HUES64 (cell line): ENCODE results near the gene TOX3.

Experiments used
- H3K27ac ChIP-seq: 2 replicates; pipeline ENCODE4 v1.7.0; 2013; ENCODE audit warnings: low read depth, low read length, inconsistent platforms
- H3K27me3 ChIP-seq: 2 replicates; pipeline ENCODE4 v1.6.1; 2013; ENCODE audit warnings: mild to moderate bottlenecking, low read length; ENCODE audit not compliant: insufficient read depth
- H3K36me3 ChIP-seq: 2 replicates; pipeline ENCODE4 v1.6.1; 2013; ENCODE audit warnings: mild to moderate bottlenecking, low read length; ENCODE audit not compliant: insufficient read depth
- H3K4me1 ChIP-seq: 2 replicates; pipeline ENCODE4 v1.6.1; 2013; ENCODE audit warnings: mild to moderate bottlenecking, low read length, moderate library complexity; ENCODE audit not compliant: insufficient read depth
- H3K4me3 ChIP-seq: 2 replicates; pipeline ENCODE4 v1.5.1; 2013; ENCODE audit warnings: mild to moderate bottlenecking, low read length, moderate library complexity
- H3K9ac ChIP-seq: 2 replicates; pipeline ENCODE4 v1.6.1; 2013; ENCODE audit warnings: mild to moderate bottlenecking, low read depth, low read length
- H3K9me3 ChIP-seq: 2 replicates; pipeline ENCODE4 v1.6.1; 2013; ENCODE audit warnings: low read depth, low read length; ENCODE audit not compliant: insufficient read depth
- WGBS: fragments of 150-250, 120-280 bp; methylation state at CpG from one replicate; pipeline ENCODE4 v1.1.7; 2013; ENCODE audit warnings: missing lambda C conversion rate; 5-methylcytosine and 5-hydroxymethylcytosine counted together

TOX3 gene

DNA sequence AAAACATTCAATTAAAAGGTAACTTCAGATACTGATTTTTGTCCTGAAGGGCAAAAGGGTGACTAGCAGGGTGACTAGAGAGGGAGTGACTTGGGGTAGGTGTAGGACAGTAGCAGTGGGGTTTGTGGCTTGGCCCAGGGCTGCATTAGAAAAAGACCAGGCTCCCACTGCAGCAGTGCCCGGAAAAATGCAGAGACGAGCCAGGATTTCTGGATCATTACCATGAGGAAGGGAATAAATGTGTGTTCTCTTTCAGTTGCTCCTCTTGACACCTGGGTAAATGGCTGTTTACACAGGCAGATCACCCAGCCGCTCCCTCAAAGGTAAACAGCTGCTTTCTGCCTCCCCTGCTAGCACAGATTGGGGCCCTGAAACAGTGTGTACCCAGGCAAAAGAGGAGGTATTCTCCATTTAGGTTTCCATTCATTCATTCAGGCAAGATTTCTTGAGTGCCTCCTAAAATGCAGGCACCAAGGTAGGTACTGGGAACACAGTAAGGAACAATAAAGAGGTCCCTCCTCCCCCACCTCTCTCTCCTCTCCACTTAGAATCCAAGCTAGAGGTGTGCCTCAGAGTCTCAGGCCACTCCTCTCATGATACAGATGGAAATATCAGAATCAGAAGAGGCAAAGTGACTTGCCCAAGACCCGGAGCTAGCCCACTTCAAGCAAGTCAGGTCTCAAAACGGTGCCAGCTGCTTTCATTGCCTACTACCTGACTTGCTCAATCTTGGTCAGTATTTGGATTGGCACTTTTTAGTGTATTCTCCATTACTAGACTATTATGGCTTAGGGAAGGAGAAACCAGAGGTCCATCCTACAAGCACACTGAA lies 15.2 kb upstream of the TOX3 start:
- Histone ChIP-seq H3K27ac (no peak overlapping the region), H3K4me3 (no peak overlapping the region), H3K36me3 (no peaks in the 10 kb centered on the region), H3K9ac (no peak overlapping the region), H3K4me1 (peaks cover 15% of the 10 kb centered on the region), H3K9me3 (no peaks in the 10 kb centered on the region), H3K27me3 (no peaks in the 10 kb centered on the region)
- 72% methylated on average over 5 of the region's 5 CpGs for WGBS

DNA sequence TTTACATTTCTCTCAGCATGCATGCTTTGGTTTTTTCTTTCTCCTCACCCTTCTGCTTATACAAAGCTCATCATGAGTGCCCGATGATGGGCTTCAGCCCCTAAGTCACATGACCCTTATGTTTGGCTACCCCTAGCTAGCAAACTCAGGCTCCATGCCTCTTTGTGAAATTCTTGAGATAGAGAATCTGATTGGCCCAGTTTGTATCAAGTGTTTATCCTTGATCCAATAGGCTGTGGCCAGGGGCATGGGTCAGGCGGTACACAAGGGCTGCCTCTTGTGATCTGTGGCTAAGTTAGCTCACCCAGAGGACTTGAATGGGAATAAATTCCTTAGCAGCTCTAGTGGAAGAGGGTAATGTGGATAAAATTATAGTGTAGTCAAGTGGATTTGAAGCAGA lies 11.5 kb upstream of the TOX3 start:
- Histone ChIP-seq H3K9me3 (no peaks in the 10 kb centered on the region), H3K27me3 (peaks cover 2% of the 10 kb centered on the region; the same call in 1 of the 2 replicates), H3K4me1 (peaks cover 23% of the 10 kb centered on the region), H3K4me3 (no peak overlapping the region), H3K27ac (no peak overlapping the region), H3K36me3 (no peaks in the 10 kb centered on the region), H3K9ac (no peak overlapping the region)
- WGBS, result 97% methylated on average over 2 of the region's 2 CpGs

DNA sequence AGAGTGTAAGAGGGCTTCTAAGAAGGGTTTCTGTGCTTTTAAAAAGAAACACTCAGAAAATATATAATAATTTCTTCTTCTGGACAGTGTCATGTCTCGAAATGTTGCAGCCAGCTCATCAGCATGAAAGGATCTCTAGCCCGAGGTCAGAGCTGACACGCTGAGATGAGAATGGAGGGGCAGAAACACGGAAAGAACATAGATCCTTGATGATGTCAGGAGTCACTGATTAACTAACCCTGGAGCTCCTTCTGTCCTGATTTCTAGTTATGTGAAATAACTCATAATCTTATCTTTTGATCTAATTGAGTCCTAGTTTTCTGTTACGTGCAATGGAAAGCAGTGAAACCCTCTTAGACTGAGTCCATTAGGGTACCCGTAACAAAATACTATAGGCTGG lies 10.3 kb upstream of the TOX3 start:
- WGBS, result 94% methylated on average over 6 of the region's 6 CpGs
- Histone ChIP-seq H3K9ac (no peak overlapping the region), H3K9me3 (no peaks in the 10 kb centered on the region), H3K27ac (no peak overlapping the region), H3K4me3 (no peak overlapping the region), H3K4me1 (peaks cover 32% of the 10 kb centered on the region), H3K27me3 (peaks cover 4% of the 10 kb centered on the region), H3K36me3 (no peaks in the 10 kb centered on the region)

DNA sequence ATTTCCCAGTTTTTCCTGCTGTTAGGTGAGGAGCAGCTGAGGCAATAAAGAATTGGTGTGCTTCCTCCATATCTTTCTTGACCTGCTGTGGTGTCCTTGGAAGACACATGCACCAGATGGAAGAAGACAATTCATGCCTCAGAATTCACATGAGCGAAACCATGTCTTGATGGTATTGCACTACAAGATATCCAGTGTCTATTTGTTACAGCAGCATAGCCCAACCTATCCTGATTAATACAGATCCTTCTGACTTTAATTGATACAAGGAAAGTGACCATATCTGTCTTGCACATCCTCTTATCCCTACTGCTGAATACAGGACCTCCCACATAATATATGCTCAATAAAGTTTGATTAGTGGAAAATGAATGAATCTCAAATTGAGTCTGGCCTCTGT lies 9.1 kb upstream of the TOX3 start:
- H3K4me1 ChIP-seq, result peaks cover 28% of the 10 kb centered on the region
- no peak overlapping the region for H3K9ac ChIP-seq
- H3K36me3 ChIP-seq, result no peaks in the 10 kb centered on the region
- H3K4me3 ChIP-seq, result no peak overlapping the region
- H3K27ac ChIP-seq, result no peak overlapping the region
- H3K27me3 ChIP-seq, result peaks cover 15% of the 10 kb centered on the region
- no peaks in the 10 kb centered on the region for H3K9me3 ChIP-seq
- 92% methylated on average over 1 of the region's 1 CpG for WGBS

DNA sequence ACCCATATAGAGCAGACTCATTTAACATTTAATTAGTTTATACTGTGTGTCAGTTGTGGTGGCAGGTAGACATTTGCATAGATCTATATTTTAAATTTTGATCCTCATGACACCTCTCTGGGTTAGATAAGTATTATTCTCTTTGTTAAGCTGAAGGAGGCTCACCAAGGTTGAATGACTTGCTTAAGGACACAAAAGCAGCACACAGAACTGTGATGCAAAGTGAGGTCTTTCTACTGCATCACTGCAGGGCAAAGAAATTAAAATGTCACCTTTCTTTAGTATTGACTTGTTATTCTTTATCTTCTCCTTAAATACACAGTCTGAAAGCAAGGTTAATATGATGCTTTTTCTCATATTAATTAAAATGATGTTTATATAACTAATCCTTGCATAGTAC lies 8.6 kb upstream of the TOX3 start:
- no peak overlapping the region for H3K27ac ChIP-seq
- H3K9me3 ChIP-seq, result no peaks in the 10 kb centered on the region
- peaks cover 20% of the 10 kb centered on the region for H3K27me3 ChIP-seq
- H3K36me3 ChIP-seq, result no peaks in the 10 kb centered on the region
- H3K4me3 ChIP-seq, result no peak overlapping the region
- H3K4me1 ChIP-seq, result peaks cover 28% of the 10 kb centered on the region
- H3K9ac ChIP-seq, result no peak overlapping the region

DNA sequence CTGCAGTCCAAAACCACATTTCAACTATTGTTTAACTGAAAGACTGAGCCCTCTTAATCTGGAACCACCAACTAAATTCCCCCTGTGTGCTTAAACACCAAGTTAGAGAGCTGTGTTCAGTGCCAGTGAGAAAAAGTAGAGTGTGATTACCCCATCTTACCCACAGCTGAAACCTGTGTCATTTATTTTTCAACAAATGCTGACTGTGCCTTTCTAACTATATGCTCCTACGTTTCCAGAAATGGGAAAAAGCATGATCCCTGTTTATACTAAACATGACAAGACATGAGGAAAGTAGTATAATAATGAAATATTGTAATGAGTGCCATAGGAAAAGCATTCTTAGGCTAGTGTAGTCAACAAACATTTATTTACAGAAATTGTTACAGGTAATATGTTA lies 7.4 kb upstream of the TOX3 start:
- 89% methylated on average over 1 of the region's 1 CpG for WGBS
- H3K4me1 ChIP-seq, result peaks cover 28% of the 10 kb centered on the region
- H3K27ac ChIP-seq, result no peak overlapping the region
- H3K36me3 ChIP-seq, result no peaks in the 10 kb centered on the region
- no peak overlapping the region for H3K9ac ChIP-seq
- H3K4me3 ChIP-seq, result no peak overlapping the region
- no peaks in the 10 kb centered on the region for H3K9me3 ChIP-seq
- peaks cover 33% of the 10 kb centered on the region for H3K27me3 ChIP-seq

DNA sequence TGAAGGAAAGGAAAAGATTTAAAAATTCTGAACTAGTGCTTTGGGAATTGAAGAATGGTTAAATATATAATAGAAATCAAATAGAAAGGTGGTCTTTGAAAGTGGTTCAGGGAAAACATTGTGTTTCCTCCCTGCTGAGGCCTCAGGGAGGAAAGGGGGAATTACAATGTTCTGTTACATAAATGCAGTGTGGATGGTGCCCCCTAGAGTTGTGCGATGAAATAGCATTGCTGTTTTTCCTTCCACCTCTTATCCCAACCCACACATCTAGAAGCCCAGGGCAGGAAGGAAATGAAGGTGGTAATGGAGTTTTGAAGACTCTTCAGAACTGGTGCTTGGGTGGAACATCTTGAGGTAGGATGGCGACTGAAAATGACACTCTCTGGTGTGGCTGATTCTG lies 6.4 kb upstream of the TOX3 start:
- H3K27ac ChIP-seq, result no peak overlapping the region
- H3K36me3 ChIP-seq, result no peaks in the 10 kb centered on the region
- peaks cover 40% of the 10 kb centered on the region for H3K27me3 ChIP-seq
- H3K4me3 ChIP-seq, result no peak overlapping the region
- no peaks in the 10 kb centered on the region for H3K9me3 ChIP-seq
- WGBS, result 100% methylated on average over 1 of the region's 2 CpGs
- no peak overlapping the region for H3K9ac ChIP-seq
- peaks cover 33% of the 10 kb centered on the region for H3K4me1 ChIP-seq

DNA sequence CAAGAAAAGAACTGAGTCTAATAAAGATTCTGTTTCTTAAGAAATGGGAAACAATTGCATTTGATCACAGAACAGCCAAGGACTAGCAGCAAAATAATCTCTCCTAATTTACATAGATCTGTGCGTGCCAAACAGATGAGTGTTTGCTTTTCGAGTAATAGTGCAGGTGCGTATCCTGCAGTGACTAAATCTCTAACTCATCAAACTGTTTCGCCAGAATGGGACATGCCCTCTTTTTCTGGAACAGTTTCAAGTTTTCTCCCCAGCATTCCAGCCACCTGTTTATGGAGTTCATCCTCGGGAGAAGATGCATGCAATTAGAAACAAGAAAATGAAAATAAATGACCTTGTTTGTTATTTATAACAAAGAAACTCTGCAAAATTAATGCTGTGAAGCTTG lies 5.7 kb upstream of the TOX3 start:
- H3K36me3 ChIP-seq, result no peaks in the 10 kb centered on the region
- H3K4me1 ChIP-seq, result peaks cover 39% of the 10 kb centered on the region
- H3K9me3 ChIP-seq, result no peaks in the 10 kb centered on the region
- H3K27me3 ChIP-seq, result peaks cover 47% of the 10 kb centered on the region
- 89% methylated on average over 4 of the region's 5 CpGs for WGBS
- H3K27ac ChIP-seq, result no peak overlapping the region
- H3K9ac ChIP-seq, result no peak overlapping the region
- H3K4me3 ChIP-seq, result no peak overlapping the region

DNA sequence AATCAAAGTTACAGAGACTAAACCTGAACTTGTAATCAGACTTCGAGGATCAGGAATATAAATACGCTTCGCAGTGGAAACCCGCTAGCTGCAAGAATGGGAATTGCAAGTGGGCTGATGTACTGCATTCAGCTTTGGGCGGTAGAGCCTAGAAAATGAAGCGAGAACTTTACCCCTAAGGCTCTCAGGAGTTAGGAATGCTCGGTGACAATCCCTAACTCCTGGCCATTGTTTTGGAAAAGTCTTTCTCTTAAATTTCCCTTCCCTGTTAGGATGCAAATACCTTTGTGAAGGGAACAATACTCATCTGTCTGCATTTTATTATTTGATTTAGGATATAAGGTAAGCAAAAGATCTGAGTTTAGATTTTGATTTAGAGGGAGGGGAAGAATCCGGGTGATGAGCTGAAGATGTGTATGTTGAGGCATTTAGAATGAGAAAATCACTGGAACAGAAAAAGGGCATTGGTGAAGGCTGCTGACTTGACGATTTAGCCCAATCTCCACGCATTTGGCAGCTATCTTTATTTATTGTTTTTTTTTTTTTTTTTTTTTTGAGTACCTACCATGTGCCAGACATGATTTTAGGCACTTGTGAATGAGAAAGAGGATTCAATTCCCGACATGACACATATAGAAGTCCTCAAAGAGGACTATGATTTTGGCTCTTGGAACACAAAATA lies 2.2 kb upstream of the TOX3 start:
- H3K4me1 ChIP-seq, result peaks cover 33% of the 10 kb centered on the region
- no peak overlapping the region for H3K9ac ChIP-seq
- H3K9me3 ChIP-seq, result no peaks in the 10 kb centered on the region
- H3K36me3 ChIP-seq, result no peaks in the 10 kb centered on the region
- H3K27ac ChIP-seq, result no peak overlapping the region
- H3K27me3 ChIP-seq, result peaks cover 49% of the 10 kb centered on the region
- WGBS, result 15% methylated on average over 9 of the region's 11 CpGs
- peak overlapping the region; percentile 67; the same call in 1 of the 2 replicates for H3K4me3 ChIP-seq

DNA sequence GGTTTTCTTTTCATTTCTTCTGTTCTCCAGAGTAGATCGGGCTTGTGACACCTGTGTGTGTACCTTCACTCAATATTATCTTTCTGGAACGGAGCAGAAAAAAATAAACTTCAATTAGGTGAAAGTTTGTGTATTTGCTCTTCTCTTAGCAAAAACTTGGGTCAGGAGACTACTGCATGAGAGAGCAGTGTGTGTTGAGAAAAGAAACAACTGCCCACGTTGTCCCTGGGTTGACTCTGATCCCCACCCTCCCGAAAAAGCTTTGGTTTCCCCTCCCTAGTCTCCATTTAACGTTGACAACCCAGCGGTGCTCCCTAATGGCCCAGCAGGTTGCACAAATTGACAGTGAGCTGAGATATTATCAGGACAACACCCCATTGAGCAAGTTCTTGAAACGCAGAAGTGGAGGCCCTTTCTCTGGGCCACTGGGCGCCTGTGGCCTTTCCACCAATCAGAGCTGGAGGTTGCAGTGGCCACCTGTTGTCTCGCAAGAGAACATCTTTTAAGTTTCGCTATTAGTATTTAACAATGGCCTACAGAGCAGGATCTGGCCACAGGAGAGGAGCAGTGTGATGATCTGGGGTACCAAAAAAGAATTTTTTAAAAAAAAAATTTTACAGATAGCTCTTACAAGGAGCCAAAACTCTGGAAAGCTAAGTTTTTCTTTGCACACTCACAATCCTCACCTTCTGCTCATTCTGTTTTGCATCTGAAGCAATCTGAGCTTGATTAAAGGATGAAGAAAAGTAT lies 1.5 kb upstream of the TOX3 start:
- Histone ChIP-seq H3K27me3 (peaks cover 49% of the 10 kb centered on the region), H3K36me3 (no peaks in the 10 kb centered on the region), H3K4me1 (peaks cover 37% of the 10 kb centered on the region), H3K9me3 (no peaks in the 10 kb centered on the region), H3K9ac (no peak overlapping the region), H3K27ac (no peak overlapping the region), H3K4me3 (peak overlapping the region; percentile 67)
- 13% methylated on average over 10 of the region's 10 CpGs for WGBS

DNA sequence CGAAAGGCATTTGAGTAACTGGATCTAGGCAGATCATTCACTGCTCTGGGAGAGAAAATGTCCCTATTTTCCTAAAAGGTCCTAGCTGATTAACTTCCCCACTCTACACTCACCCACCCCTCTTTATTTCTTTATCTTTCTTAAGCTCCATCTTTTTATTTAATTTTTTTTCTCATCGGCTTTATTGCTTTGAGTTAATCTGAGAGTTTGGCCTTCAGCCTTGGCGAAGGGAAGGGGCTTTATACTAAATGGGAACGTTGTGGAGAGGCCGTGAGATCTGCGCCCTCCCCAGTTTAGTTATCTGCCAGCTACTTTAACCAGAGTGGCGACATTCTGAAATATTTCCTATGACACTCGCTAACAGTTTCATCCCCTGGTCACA lies 882 bp upstream of the TOX3 start:
- Histone ChIP-seq H3K27ac (no peak overlapping the region), H3K27me3 (peaks cover 49% of the 10 kb centered on the region), H3K9ac (peak overlapping the region; percentile 21; the same call in 1 of the 2 replicates), H3K9me3 (no peaks in the 10 kb centered on the region), H3K36me3 (no peaks in the 10 kb centered on the region), H3K4me3 (peak overlapping the region; percentile 67), H3K4me1 (peaks cover 35% of the 10 kb centered on the region)
- 36% methylated on average over 8 of the region's 8 CpGs for WGBS
